Dendritic cell treated with granulocyte-macrophage colony-stimulating factor and Interleukin-4, amounts not matched to agents 40 ng/mL and 50 ng/mL, for 4 days (primary cell): ENCODE results near the gene CNTN6.

Experiments
- H3K27ac Mint-ChIP-seq: one replicate; pipeline ENCODE4 v1.8.0; 2022; ENCODE audit warnings: mild to moderate bottlenecking, mixed read lengths
- H3K27me3 Mint-ChIP-seq: one replicate; pipeline ENCODE4 v1.8.0; 2022; ENCODE audit warnings: mild to moderate bottlenecking, mixed read lengths
- H3K36me3 Mint-ChIP-seq: one replicate; pipeline ENCODE4 v1.8.0; 2022; ENCODE audit warnings: low read depth, mixed read lengths
- H3K4me1 Mint-ChIP-seq: one replicate; pipeline ENCODE4 v1.8.0; 2022; ENCODE audit warnings: low read depth, mixed read lengths
- H3K4me3 Mint-ChIP-seq: one replicate; pipeline ENCODE4 v1.8.0; 2022; ENCODE audit warnings: mild to moderate bottlenecking, moderate library complexity, mixed read lengths
- H3K9me3 Mint-ChIP-seq: one replicate; pipeline ENCODE4 v1.8.0; 2022; ENCODE audit warnings: mixed read lengths
- intact Hi-C: fragments of 100-400 bp; cut with micrococcal nuclease; formaldehyde crosslinking; loops from one replicate; pipeline ENCODE4 v1.15.0; 2022

The CNTN6 gene

GRCh38 chr3:1272546-1273265, 179.9 kb downstream of the CNTN6 start:
- Mint-ChIP-seq H3K27ac (no peak overlapping the region), H3K9me3 (peaks cover 19% of the 10 kb centered on the region), H3K4me1 (no peaks in the 10 kb centered on the region)

GRCh38 chr3:1275495-1275894, 182.7 kb downstream of the CNTN6 start:
- H3K4me1 Mint-ChIP-seq = no peaks in the 10 kb centered on the region
- no peak overlapping the region for H3K4me3 Mint-ChIP-seq
- intact Hi-C loops = no loop called here
- peaks cover 19% of the 10 kb centered on the region for H3K9me3 Mint-ChIP-seq
- H3K27ac Mint-ChIP-seq = no peak overlapping the region
- no peaks in the 10 kb centered on the region for H3K36me3 Mint-ChIP-seq
- no peaks in the 10 kb centered on the region for H3K27me3 Mint-ChIP-seq

More at GRCh38 chr3:1272546-1273265, 179.9 kb downstream of the CNTN6 start:
- no peaks in the 10 kb centered on the region for H3K36me3 Mint-ChIP-seq
- intact Hi-C loops = no loop called here
- no peaks in the 10 kb centered on the region for H3K27me3 Mint-ChIP-seq
- H3K4me3 Mint-ChIP-seq = no peak overlapping the region

GRCh38 chr3:1287815-1288214, 195.0 kb downstream of the CNTN6 start:
- Mint-ChIP-seq H3K36me3 (no peaks in the 10 kb centered on the region), H3K4me1 (no peaks in the 10 kb centered on the region), H3K9me3 (peaks cover 42% of the 10 kb centered on the region), H3K27ac (no peak overlapping the region), H3K27me3 (no peaks in the 10 kb centered on the region), H3K4me3 (no peak overlapping the region)
- intact Hi-C loops = no loop called here

- Mint-ChIP-seq H3K27me3 (no peaks in the 10 kb centered on the region), H3K27ac (no peak overlapping the region), H3K9me3 (peaks cover 38% of the 10 kb centered on the region), H3K4me1 (no peaks in the 10 kb centered on the region), H3K36me3 (no peaks in the 10 kb centered on the region), H3K4me3 (no peak overlapping the region)
- intact Hi-C loops = no loop called here
These were observed 196.1 kb downstream of the CNTN6 start for GRCh38 chr3:1288805-1289494.

- H3K36me3 Mint-ChIP-seq = no peaks in the 10 kb centered on the region
- H3K4me1 Mint-ChIP-seq = no peaks in the 10 kb centered on the region
- H3K4me3 Mint-ChIP-seq = no peak overlapping the region
- intact Hi-C loops = no loop called here
- H3K27me3 Mint-ChIP-seq = no peaks in the 10 kb centered on the region
- H3K27ac Mint-ChIP-seq = no peak overlapping the region
- H3K9me3 Mint-ChIP-seq = peaks cover 17% of the 10 kb centered on the region
These were observed 199.8 kb downstream of the CNTN6 start for GRCh38 chr3:1292571-1293071.

GRCh38 chr3:1294586-1294985, 201.8 kb downstream of the CNTN6 start:
- no peaks in the 10 kb centered on the region for H3K27me3 Mint-ChIP-seq
- no peak overlapping the region for H3K27ac Mint-ChIP-seq
- H3K4me1 Mint-ChIP-seq = no peaks in the 10 kb centered on the region
- H3K9me3 Mint-ChIP-seq = peaks cover 17% of the 10 kb centered on the region
- intact Hi-C loops = no loop called here
- H3K4me3 Mint-ChIP-seq = no peak overlapping the region
- H3K36me3 Mint-ChIP-seq = no peaks in the 10 kb centered on the region

- Mint-ChIP-seq H3K27ac (no peak overlapping the region), H3K4me1 (no peaks in the 10 kb centered on the region), H3K27me3 (no peaks in the 10 kb centered on the region), H3K4me3 (no peak overlapping the region), H3K9me3 (peaks cover 7% of the 10 kb centered on the region), H3K36me3 (no peaks in the 10 kb centered on the region)
- intact Hi-C loops = no loop called here
These were observed 225.6 kb downstream of the CNTN6 start for GRCh38 chr3:1318296-1319005.

- peaks cover 35% of the 10 kb centered on the region for H3K9me3 Mint-ChIP-seq
- no peaks in the 10 kb centered on the region for H3K4me1 Mint-ChIP-seq
- no peak overlapping the region for H3K4me3 Mint-ChIP-seq
- no peaks in the 10 kb centered on the region for H3K27me3 Mint-ChIP-seq
- H3K27ac Mint-ChIP-seq = no peak overlapping the region
- intact Hi-C loops = no loop called here
- no peaks in the 10 kb centered on the region for H3K36me3 Mint-ChIP-seq
These were observed 233.7 kb downstream of the CNTN6 start for GRCh38 chr3:1326546-1326945.

- Mint-ChIP-seq H3K36me3 (no peaks in the 10 kb centered on the region), H3K27me3 (no peaks in the 10 kb centered on the region), H3K4me1 (no peaks in the 10 kb centered on the region), H3K27ac (no peak overlapping the region), H3K4me3 (no peak overlapping the region), H3K9me3 (peaks cover 35% of the 10 kb centered on the region)
- intact Hi-C loops = no loop called here
These were observed 237.3 kb downstream of the CNTN6 start for GRCh38 chr3:1330107-1330506.

GRCh38 chr3:1346386-1346785, 253.6 kb downstream of the CNTN6 start:
- intact Hi-C loops = no loop called here
- Mint-ChIP-seq H3K36me3 (no peaks in the 10 kb centered on the region), H3K27me3 (no peaks in the 10 kb centered on the region), H3K4me1 (no peaks in the 10 kb centered on the region), H3K9me3 (peaks cover 17% of the 10 kb centered on the region), H3K4me3 (no peak overlapping the region), H3K27ac (no peak overlapping the region)

- H3K9me3 Mint-ChIP-seq = peaks cover 7% of the 10 kb centered on the region
- H3K27ac Mint-ChIP-seq = no peak overlapping the region
- no peaks in the 10 kb centered on the region for H3K36me3 Mint-ChIP-seq
- intact Hi-C loops = no loop called here
- H3K4me1 Mint-ChIP-seq = no peaks in the 10 kb centered on the region
- no peaks in the 10 kb centered on the region for H3K27me3 Mint-ChIP-seq
- H3K4me3 Mint-ChIP-seq = no peak overlapping the region
These were observed 255.7 kb downstream of the CNTN6 start for GRCh38 chr3:1348547-1348946.

- Mint-ChIP-seq H3K27ac (no peak overlapping the region), H3K4me1 (no peaks in the 10 kb centered on the region), H3K4me3 (no peak overlapping the region), H3K27me3 (no peaks in the 10 kb centered on the region), H3K9me3 (no peaks in the 10 kb centered on the region), H3K36me3 (no peaks in the 10 kb centered on the region)
- intact Hi-C loops = no loop called here
These were observed 258.1 kb downstream of the CNTN6 start for GRCh38 chr3:1350885-1351284.

- Mint-ChIP-seq H3K27ac (no peak overlapping the region), H3K27me3 (no peaks in the 10 kb centered on the region), H3K4me1 (no peaks in the 10 kb centered on the region), H3K9me3 (peaks cover 4% of the 10 kb centered on the region), H3K4me3 (no peak overlapping the region), H3K36me3 (no peaks in the 10 kb centered on the region)
- intact Hi-C loops = no loop called here
These were observed 262.9 kb downstream of the CNTN6 start for GRCh38 chr3:1355691-1356090.

GRCh38 chr3:1356101-1356500, 263.3 kb downstream of the CNTN6 start:
- Mint-ChIP-seq H3K9me3 (peaks cover 8% of the 10 kb centered on the region), H3K36me3 (no peaks in the 10 kb centered on the region), H3K27ac (no peak overlapping the region), H3K4me3 (no peak overlapping the region), H3K4me1 (no peaks in the 10 kb centered on the region), H3K27me3 (no peaks in the 10 kb centered on the region)
- intact Hi-C loops = no loop called here
